Measurements from ENCODE around the gene RPL10. TPM values are rescaled to one million over a fixed set of nuclear protein-coding genes. Genes with fewer than 3 reads are reported as not detected.
A peak's percentile ranks its signal among the peaks of the same experiment; 100 is the strongest.

The RPL10 gene
- total RNA-seq, 1 donor from 2014 or later = 2,565 TPM

GRCh38 chrX:154362085-154362742, 36.0 kb upstream of the RPL10 start:
- no peak for ATAC-seq

DNA sequence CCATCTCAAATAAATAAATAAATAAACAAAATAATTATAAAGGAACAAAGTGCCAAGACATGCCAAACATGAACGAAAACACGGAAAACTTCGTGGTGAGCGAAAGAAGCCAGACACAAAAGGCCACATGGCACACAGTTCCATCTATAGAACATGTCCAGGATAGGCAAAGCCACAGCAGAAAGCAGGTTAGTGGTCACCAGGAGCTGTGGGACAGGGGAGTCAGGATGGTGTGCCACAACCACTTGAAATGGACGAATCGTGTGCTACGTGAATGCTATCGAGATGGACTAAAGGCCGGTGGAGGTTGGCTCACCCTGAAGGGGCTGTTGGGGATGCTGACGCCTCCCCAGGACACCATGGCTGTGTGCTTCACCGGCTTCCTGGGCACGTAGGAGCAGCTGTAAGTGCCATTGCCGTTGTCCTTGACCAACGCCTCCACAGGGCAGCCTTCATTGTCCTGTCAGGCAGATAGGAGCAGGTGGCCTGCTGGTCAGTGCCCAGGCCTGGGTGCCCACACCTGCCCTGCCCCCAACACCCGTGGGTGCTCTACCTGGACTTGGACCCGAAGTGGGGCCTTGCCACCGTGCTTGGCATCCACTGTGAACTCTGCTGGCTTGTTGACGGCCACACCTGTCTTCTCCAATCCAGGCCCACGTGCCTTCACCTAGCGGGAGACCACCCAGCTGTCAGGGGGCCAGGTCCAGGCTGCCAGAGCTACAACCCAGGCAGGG, 34.3 kb upstream of the RPL10 start:
- ATAC-seq = no peak

GRCh38 chrX:154365052-154365600, 33.1 kb upstream of the RPL10 start:
- no peak for ATAC-seq

- ATAC-seq = no peak
These were observed 32.0 kb upstream of the RPL10 start for GRCh38 chrX:154365997-154366665.

DNA sequence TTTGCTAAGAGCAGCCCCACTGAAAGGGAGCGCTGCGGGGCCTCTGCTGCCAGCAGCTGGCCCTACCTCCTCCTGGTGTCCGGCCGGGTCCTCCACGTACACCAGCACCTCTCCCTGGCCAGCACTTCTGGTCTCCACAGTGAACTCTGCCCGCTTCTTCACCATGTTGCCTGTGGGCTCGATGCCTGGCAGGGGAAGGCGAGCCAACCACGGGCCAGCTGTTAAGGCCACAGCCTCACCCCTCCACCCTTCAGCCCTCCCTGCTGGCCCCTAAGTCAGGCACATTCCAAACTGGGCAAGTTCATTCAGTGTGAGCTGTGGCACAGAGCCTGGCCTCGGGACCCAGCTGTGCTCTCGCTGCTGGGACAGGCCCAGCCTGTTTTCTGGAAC, 31.5 kb upstream of the RPL10 start:
- peak; percentile 7 for ATAC-seq

DNA sequence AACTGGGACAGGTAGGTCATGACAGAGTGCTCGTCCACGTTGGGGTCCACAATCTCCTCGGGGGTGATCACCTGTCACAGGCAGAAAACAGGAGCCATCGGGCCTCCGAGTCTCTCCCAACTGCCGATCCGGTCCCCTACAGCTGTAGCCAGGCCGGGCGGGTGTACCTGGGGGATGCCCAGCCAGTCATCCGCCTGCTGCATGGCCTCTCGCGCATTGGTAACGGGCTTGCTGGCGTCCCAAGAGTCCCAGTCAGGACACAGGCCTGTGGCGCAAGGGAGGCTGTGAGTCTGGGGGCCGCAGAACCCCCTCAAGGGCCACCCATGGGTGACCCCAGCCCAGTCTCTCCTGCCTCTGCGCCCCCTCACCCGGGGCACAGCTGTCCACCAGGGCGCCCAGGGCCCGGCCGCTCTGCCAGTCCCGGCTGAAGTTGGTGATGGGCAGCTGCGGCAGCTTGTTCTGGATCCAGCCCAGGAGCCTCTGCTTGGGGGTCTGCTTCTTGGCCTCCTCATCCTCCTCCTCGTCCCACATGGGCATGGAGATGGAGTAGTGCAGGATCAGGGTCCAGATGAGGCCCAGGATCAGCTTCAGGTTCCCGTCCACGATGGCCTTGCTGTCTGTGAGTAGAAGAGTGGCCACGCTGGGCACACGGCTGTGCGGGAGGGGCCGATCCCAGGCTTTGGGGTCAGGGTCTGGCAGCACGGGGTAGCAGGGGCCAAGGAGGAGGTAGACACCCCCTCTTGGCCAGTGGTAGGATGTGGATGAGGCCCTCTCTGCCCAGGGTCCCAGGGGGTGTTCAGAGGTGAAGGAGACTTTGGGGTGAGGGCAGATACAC, 30.5 kb upstream of the RPL10 start:
- no peak for ATAC-seq

DNA sequence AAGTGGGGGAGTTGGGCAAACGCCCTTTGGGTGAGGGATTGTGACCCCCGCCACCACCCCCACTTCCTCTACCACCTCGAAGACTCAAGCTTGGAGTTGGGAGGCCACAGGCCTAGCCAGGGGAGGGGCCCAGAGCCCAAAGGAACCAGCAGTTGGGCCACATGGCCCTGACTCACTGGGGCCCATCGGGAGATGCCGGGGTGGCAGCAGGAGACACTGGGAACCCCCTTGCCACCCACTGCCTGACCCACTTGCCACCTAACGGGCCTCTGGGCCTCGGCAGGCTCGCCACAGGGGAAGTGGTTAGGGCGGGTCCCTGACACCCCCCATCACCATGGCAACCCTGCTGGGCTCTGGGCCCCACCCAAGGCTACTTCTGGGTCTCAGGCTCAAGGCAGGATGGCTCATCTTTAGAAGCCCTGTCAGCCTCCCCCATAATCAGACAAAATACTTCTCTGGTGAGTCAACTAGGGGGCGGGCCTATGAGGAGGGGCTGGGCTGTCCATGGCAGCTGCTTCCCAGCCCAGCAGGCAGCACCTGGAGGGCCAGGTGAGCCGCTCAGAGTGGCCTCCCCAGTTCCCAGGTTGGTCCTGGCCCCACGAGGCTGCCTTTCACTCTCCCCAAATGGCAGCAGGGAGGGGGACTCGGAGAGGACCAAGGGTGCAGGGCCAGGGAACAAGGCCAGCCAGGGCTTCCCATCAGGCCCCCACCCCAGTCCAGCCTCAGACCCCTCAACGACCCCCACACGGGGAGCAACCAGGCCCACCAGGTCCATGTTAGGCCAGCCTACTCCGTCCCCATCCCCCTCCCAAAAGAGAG, 29.3 kb upstream of the RPL10 start:
- peak; percentile 61 for ATAC-seq

GRCh38 chrX:154369449-154370299, 28.5 kb upstream of the RPL10 start:
- ATAC-seq = peak; percentile 40

DNA sequence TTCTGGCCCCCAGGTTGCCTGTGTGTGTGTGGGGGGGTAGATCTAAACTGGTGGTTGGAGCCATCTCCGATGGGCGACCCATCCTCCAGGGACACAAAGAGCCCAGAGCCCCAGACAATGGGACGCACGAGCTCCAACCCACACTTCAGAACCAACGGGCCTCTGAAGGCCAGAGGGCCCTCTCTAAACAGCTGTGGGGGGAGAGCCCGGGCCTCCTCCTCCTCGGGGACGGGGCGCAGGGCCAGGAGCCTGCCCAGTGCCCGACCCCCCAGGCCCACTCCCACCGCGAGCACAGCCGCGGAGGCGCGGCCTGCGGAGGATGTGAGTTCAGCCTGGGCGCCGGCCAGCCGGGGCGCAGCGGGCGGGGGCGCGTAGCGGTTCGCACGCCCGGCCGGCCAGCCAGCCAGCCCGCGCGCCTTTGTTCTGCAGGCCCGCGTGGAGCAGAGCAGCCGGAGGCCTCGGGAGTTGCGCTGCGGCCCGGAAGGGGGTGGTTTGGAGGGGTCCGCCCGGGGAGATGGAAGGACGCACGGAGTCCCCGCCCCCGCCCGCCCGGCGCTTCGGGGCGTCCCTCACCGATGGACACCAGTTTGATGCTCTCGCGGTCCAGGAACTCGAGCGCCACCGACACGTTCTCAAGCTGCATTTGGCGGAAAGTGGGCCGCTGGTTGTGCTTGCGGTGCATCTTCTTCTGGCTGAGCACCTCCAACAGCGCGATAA, 27.7 kb upstream of the RPL10 start:
- ATAC-seq = no peak

DNA sequence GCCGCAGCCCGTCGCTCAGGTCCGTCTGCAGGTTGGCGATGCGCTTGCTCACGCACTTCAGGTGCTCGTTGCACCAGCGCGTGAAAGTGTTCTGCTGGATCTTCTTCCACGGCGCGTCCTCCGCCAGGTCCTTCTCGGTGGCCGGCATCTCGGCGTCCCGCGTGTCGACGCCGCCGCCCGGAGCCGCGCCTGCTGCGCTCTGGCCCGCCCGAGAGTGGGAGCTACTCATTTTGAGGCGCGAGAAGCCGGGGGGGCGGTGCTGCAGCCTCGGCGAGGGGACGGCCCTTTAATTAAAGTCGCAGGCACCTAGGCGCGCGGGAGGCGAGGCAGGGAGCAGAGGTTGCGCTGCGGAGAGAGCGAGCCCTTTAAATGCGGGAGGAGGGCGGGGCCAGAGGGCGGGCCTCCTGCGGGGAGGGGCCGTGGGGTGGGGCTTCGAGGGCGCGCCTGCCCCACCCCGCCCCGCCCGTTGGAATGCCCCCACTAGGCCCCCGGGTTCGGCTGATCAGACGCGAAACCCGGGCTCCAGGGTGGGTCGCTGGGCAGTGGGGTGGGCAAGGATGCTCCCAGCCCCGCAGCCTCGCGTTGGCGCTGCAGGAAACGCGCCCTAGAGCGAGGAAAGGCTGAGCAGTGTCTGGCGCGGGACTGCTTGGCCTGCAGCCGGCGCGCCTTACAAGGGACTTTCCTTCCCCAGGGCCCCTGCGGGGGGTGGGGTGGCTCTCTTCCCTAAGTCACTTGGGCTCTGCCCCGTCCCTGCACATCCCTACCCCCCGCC, 27.0 kb upstream of the RPL10 start:
- peak; percentile 66 for ATAC-seq

GRCh38 chrX:154371789-154372300, 26.3 kb upstream of the RPL10 start:
- peak; percentile 0 for ATAC-seq

GRCh38 chrX:154372612-154373022, 25.6 kb upstream of the RPL10 start:
- ATAC-seq = no peak

- ATAC-seq = peak; percentile 3
These were observed 24.6 kb upstream of the RPL10 start for GRCh38 chrX:154373340-154374306.

- no peak for ATAC-seq
These were observed 23.6 kb upstream of the RPL10 start, which contains the start of gene FLNA for GRCh38 chrX:154374313-154375155. TSS of gene FLNA (minus strand) at chrX:154374634. CDS start at chrX:154371245, 3,389 bp downstream.

DNA sequence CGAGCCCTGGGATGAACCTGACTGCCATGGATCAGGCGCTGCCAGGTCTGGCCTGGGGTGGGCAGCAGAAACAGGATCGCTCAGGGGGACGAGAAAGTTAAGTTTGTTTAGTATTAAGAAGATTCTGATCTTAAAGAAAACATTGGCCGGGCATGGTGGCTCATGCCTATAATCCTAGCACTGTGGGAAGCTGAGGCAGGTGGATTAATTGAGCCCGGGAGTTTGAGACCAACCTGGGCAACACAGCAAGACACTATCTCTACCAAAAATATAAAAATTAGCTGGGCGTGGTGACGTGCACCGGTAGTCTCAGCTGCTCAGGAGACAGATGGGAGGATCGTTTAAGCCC, 23.0 kb upstream of the RPL10 start:
- no peak for ATAC-seq

GRCh38 chrX:154376774-154377173, 21.4 kb upstream of the RPL10 start:
- no peak for ATAC-seq

All from esophagus mucosa (tissue), 1 donor.